IPS DF 6.9 (cell line): ENCODE measurements around the gene LBHD2.
"Not testable (repeated sequence)": the region's sequence is repeated elsewhere in the genome, so short reads cannot be mapped to it uniquely, and the experiment has no call there.

Source experiments
- DNase-seq: peaks from one replicate; pipeline ENCODE4 v3.0.0-alpha.2; 2013; ENCODE audit warnings: low read depth, low spot score
- H3K27ac ChIP-seq: one replicate; pipeline ENCODE4 v1.5.1; 2013; ENCODE audit warnings: low read length, control low read depth
- H3K27me3 ChIP-seq: 2 replicates; pipeline ENCODE4 v1.6.1; 2013; ENCODE audit warnings: mild to moderate bottlenecking, low read length; ENCODE audit not compliant: control insufficient read depth, insufficient read depth
- H3K36me3 ChIP-seq: 2 replicates; pipeline ENCODE4 v1.6.1; 2013; ENCODE audit warnings: low read length; ENCODE audit not compliant: control insufficient read depth, insufficient read depth
- H3K4me1 ChIP-seq: 2 replicates; pipeline ENCODE4 v1.6.1; 2013; ENCODE audit warnings: low read length; ENCODE audit not compliant: control insufficient read depth, insufficient read depth
- H3K4me3 ChIP-seq: 2 replicates; pipeline ENCODE4 v1.5.1; 2013; ENCODE audit warnings: mild to moderate bottlenecking, low read length
- H3K9me3 ChIP-seq: 2 replicates; pipeline ENCODE4 v1.6.1; 2013; ENCODE audit warnings: low read length, inconsistent platforms; ENCODE audit not compliant: control insufficient read depth, insufficient read depth
- WGBS: extraction: QIAGEN DNeasy Blood & Tissue Kit; methylation state at CpG from one replicate; pipeline ENCODE4 v1.1.7; 2013; ENCODE audit warnings: mixed read lengths, missing lambda C conversion rate; ENCODE audit not compliant: insufficient read length, insufficient coverage; 5-methylcytosine and 5-hydroxymethylcytosine counted together

LBHD2 gene

GRCh38 chr14:103112400-103113243 lies 28.6 kb downstream of the LBHD2 start:
- H3K4me3 ChIP-seq = no peak overlapping the region
- no peaks in the 10 kb centered on the region for H3K36me3 ChIP-seq
- no peak overlapping the region for H3K27ac ChIP-seq
- no peaks in the 10 kb centered on the region for H3K27me3 ChIP-seq
- no peak for DNase-seq
- H3K9me3 ChIP-seq = no peaks in the 10 kb centered on the region
- WGBS = no CpG with 5 or more reads among the region's 11 CpGs
- peaks cover 18% of the 10 kb centered on the region for H3K4me1 ChIP-seq

DNA sequence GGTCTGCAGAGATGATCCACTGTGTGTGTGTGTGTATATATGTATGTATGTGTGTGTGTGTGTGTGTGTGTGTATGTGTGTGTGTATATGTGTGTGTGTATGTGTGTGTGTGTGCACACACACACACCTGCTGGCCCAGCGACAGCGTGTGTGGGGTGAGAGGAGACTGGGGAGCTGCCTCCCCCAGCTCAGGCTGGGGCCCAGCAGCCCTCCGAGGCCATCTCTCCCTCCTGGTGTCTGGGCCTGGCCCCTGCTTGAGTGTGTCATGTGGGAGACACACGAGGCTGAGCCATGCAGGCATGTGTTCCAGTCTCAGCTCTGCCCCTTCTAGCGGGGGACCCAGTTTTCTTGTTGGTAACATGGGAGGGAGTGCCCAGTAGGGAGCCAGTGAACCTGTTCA lies 29.3 kb downstream of the LBHD2 start:
- H3K4me3 ChIP-seq = no peak overlapping the region
- H3K36me3 ChIP-seq = no peaks in the 10 kb centered on the region
- no peaks in the 10 kb centered on the region for H3K9me3 ChIP-seq
- H3K4me1 ChIP-seq = peaks cover 14% of the 10 kb centered on the region
- no CpG with 5 or more reads among the region's 5 CpGs for WGBS
- no peak for DNase-seq
- no peak overlapping the region for H3K27ac ChIP-seq
- no peaks in the 10 kb centered on the region for H3K27me3 ChIP-seq

DNA sequence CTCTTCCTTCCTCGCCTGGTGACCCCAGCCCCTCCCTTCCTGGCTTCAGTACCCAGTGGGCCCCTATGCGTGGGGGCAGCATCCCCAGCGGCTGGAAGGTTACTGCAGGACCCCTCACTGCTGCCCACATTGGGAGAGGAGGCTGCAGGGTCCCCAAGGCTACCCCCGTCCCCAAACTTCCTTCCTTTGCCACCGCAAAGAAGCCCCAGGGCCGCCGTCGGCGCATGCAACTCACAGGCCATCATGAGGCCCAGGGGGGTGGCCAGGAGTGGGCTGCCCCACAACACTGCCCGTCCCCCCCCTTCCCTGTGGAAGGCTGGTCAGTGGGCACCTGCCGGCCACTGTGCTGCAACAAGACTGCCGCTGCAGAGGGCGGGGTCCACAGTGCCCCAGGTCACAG lies 29.8 kb downstream of the LBHD2 start:
- no peaks in the 10 kb centered on the region for H3K9me3 ChIP-seq
- no peak overlapping the region for H3K27ac ChIP-seq
- WGBS = no CpG with 5 or more reads among the region's 13 CpGs
- no peak overlapping the region for H3K4me3 ChIP-seq
- no peaks in the 10 kb centered on the region for H3K27me3 ChIP-seq
- no peak for DNase-seq
- H3K36me3 ChIP-seq = no peaks in the 10 kb centered on the region
- peaks cover 11% of the 10 kb centered on the region for H3K4me1 ChIP-seq

DNA sequence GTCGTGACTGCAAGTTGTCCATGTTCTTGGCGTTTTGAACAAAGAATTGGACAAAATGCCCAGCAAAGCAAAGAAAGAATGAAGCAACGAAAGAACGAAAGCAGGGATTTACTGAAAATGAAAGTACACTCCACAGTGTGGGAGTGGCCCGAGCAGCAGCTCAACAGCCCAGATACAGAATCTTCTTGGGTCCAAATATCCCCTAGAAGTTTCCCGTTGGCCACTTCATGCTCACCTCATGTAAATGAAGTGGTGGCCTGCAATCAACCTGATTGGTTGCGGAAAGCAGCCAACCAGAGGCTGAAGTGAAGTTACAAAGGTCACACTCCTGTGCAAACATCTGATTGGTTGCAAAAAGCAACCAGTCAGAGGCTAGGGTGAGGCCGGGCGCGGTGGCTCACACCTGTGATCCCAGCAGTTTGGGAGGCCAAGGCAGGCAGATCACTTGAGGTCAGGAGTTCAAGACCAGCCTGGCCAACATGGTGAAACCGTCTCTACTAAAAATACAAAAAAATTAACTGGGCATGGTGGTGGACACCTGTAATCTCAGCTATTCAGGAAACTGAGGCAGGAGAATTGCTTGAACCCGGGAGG lies 31.2 kb downstream of the LBHD2 start:
- WGBS = no CpG with 5 or more reads among the region's 12 CpGs
- DNase-seq = not testable (repeated sequence)
- peaks cover 11% of the 10 kb centered on the region for H3K4me1 ChIP-seq

DNA sequence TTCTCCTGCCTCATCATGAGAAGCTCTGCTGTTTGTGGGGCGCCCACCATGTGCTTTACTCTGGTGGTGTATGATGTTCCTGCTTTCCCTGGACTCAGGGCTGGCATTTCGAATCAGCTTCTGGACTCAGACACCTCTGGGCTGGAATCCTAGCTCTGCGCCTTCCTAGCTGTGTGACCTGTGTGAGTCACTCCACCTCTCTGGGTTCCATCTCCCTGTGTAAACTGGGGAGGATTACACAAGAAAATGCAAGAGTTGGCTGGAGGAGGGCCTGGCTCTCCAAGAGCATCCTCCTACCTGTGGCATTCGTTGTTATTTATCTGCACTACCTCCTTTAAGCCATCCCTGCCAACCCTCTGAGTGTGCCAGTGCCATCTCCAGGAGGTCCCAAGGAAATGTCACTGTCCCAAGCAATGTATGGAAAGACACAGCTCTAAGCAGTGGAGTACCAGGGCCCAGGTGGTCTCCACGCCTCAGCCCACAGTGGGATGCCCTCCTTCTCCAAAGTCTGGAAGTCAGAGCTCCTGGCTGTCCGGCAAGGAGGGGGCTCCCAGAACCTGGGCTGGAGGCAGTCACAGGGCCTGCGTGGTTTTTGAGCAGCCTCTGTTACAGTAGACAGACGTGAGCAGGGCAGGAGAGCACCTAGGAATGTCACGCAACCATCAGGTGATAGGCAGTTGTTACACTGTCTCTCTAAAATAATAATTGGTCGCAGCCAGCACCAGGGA lies 32.0 kb downstream of the LBHD2 start:
- no CpG with 5 or more reads among the region's 10 CpGs for WGBS
- DNase-seq = no peak
- Histone ChIP-seq H3K4me1 (peaks cover 6% of the 10 kb centered on the region), H3K9me3 (no peaks in the 10 kb centered on the region), H3K27me3 (no peaks in the 10 kb centered on the region), H3K36me3 (no peaks in the 10 kb centered on the region), H3K4me3 (no peak overlapping the region), H3K27ac (no peak overlapping the region)

More for the DNA sequence above, 31.2 kb downstream of the LBHD2 start:
- H3K36me3 ChIP-seq, H3K9me3 ChIP-seq, H3K27me3 ChIP-seq, H3K27ac ChIP-seq, H3K4me3 ChIP-seq: not testable (repeated sequence)

- H3K27me3 ChIP-seq = no peaks in the 10 kb centered on the region
- H3K27ac ChIP-seq = no peak overlapping the region
- H3K9me3 ChIP-seq = no peaks in the 10 kb centered on the region
- H3K36me3 ChIP-seq = no peaks in the 10 kb centered on the region
- H3K4me3 ChIP-seq = no peak overlapping the region
- WGBS = no CpG with 5 or more reads among the region's 17 CpGs
- H3K4me1 ChIP-seq = peaks cover 6% of the 10 kb centered on the region
- no peak for DNase-seq
These were observed 32.6 kb downstream of the LBHD2 start for GRCh38 chr14:103116636-103117035.

DNA sequence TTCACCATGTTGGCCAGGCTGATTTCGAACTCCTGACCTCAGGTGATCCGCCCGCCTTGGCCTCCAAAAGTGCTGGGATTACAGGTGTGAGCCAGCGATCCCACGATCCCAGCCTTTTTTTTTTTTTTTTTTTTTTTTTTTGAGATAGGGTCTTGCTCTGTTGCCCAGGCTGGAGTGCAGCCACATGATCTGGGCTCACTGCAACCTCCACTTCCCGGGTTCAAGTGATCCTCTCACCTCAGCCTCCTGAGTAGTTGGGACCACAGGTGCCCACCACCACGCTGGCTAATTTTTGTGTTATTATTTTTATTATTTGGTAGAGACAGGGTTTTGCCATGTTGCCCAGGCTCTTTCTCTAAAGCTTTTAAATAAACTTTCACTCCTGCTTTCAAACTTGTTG lies 33.5 kb downstream of the LBHD2 start:
- not testable (repeated sequence) for H3K27me3 ChIP-seq, H3K4me1 ChIP-seq, H3K9me3 ChIP-seq, H3K27ac ChIP-seq, H3K36me3 ChIP-seq, H3K4me3 ChIP-seq, DNase-seq
- WGBS = no CpG with 5 or more reads among the region's 7 CpGs

DNA sequence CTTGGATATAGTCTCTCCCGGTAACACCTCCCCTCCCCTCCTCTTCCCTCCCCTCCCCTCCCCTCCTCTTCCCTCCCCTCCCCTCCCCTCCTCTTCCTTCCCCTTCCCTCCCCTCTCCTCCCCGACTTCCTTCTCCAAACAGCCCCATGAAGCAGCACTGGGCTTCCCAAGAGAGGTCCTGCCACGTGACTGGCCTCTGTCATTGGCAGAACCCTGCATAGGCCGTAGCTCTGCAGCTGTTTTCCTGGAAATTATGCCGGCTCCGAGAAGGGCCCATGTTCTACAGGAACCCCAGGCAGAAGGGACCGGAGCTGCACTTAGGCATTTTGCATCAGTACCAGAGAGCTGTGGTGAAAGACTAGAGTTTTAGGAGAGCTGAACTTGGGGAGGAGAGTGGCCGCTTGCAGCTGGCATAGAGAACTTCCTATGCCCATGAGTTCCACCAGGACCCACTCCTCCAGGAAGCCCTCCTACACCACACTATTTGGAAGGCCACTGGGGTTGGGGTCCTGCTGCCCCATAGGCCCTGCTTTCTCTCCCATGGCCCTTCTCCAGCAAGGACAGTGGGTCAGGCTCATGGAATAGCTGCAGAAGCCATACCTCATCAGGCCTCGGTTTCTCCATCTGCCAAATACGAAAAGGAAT lies 34.1 kb downstream of the LBHD2 start:
- DNase-seq = no peak
- no peaks in the 10 kb centered on the region for H3K27me3 ChIP-seq
- H3K27ac ChIP-seq = no peak overlapping the region
- no CpG with 5 or more reads among the region's 10 CpGs for WGBS
- peaks cover 5% of the 10 kb centered on the region; the same call in 1 of the 2 replicates for H3K4me1 ChIP-seq
- H3K36me3 ChIP-seq = no peaks in the 10 kb centered on the region
- no peaks in the 10 kb centered on the region for H3K9me3 ChIP-seq
- H3K4me3 ChIP-seq = no peak overlapping the region

DNA sequence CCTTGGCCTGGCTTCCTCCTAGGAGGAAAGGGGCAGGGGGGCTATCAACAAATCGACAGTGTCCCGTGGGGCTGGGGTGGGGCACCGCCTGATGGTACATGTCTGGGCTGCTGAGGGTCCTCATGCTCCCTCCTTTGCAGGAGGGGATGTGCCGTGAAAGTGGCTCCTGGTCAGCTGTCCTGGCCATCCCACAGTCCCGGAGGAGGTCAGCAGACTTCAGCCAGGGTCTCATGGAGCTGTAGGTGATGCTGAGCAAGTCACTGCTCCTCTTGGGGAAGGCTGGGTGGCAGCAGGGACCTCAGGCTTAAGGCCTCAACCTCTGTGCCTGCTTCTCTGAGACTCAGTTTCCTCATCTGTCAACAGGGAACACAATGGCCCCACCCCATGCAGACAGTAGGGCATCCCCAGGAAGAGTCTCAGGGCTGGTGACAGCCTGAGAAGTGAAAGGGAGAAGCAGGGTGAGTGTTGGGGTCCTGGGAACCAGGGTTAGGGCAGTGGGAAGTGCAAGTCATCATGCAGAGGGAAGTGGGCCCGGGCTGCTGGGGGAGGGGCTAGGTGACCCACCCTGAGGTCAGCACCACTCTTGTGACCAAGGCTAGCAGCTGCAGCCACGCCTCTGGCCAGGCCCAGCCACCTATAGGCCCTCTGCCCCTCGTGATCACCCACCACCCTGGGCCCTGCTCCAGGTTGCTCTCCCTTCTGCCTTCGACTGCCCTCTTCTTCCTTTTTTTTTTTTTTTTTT lies 34.8 kb downstream of the LBHD2 start:
- WGBS = no CpG with 5 or more reads among the region's 9 CpGs
- peaks cover 5% of the 10 kb centered on the region; the same call in 1 of the 2 replicates for H3K4me1 ChIP-seq
- H3K27me3 ChIP-seq = no peaks in the 10 kb centered on the region
- no peaks in the 10 kb centered on the region for H3K36me3 ChIP-seq
- no peak overlapping the region for H3K27ac ChIP-seq
- no peaks in the 10 kb centered on the region for H3K9me3 ChIP-seq
- no peak for DNase-seq
- H3K4me3 ChIP-seq = no peak overlapping the region

- not testable (repeated sequence) for H3K4me3 ChIP-seq, H3K27ac ChIP-seq, H3K27me3 ChIP-seq, H3K9me3 ChIP-seq, H3K4me1 ChIP-seq, DNase-seq, H3K36me3 ChIP-seq
- no CpG with 5 or more reads among the region's 8 CpGs for WGBS
These were observed 35.5 kb downstream of the LBHD2 start for GRCh38 chr14:103119527-103119926.
